G401 (cell line): ENCODE measurements around the gene KSR1. TPM values are rescaled to one million over a fixed set of nuclear protein-coding genes. Genes with fewer than 3 reads are reported as not detected.

Experiments used
- DNase-seq: peaks from one replicate; pipeline ENCODE4 v3.0.0-alpha.2; 2015; ENCODE audit warnings: low spot score
- in situ Hi-C: cut with HindIII; loops from 2 replicates; pipeline ENCODE4 v1.10.0; 2016; ENCODE audit warnings: low sequenced_read_pairs, mixed read lengths
- total RNA-seq: library from RNA; depleted of rRNA; stranded (reverse); fragments of >200 nt; shearing (Covaris generic); gene quantifications from 2 replicates; pipeline ENCODE4 v1.2.3, GENCODE V29; 2014

Gene KSR1
- total RNA-seq, 1 experiment from 2014 or later, result 6.0 TPM

GRCh38 chr17:27502526-27503324 lies 46.5 kb downstream of the KSR1 start:
- in situ Hi-C loops, result no loop called here
- no peak for DNase-seq

- in situ Hi-C loops, result no loop called here
- DNase-seq, result no peak
These were observed 47.4 kb downstream of the KSR1 start for GRCh38 chr17:27503611-27504010.

GRCh38 chr17:27504188-27504995 lies 48.1 kb downstream of the KSR1 start:
- in situ Hi-C loops, result no loop called here
- peak; percentile 21 for DNase-seq

GRCh38 chr17:27506348-27507218 lies 50.3 kb downstream of the KSR1 start:
- DNase-seq, result no peak
- in situ Hi-C loops, result no loop called here

- in situ Hi-C loops, result no loop called here
- no peak for DNase-seq
These were observed 55.1 kb downstream of the KSR1 start for GRCh38 chr17:27511168-27511883.

- no peak for DNase-seq
- in situ Hi-C loops, result no loop called here
These were observed 55.8 kb downstream of the KSR1 start for GRCh38 chr17:27512031-27512430.

- DNase-seq, result no peak
- in situ Hi-C loops, result no loop called here
These were observed 56.5 kb downstream of the KSR1 start for GRCh38 chr17:27512511-27513346.

GRCh38 chr17:27513849-27514248 lies 57.6 kb downstream of the KSR1 start:
- DNase-seq, result peak; percentile 9
- in situ Hi-C loops, result no loop called here

GRCh38 chr17:27514595-27515413 lies 58.6 kb downstream of the KSR1 start:
- in situ Hi-C loops, result no loop called here
- no peak for DNase-seq

- no peak for DNase-seq
- in situ Hi-C loops, result no loop called here
These were observed 61.8 kb downstream of the KSR1 start for GRCh38 chr17:27518048-27518447.

GRCh38 chr17:27518545-27519521 lies 62.6 kb downstream of the KSR1 start:
- DNase-seq, result no peak
- in situ Hi-C loops, result no loop called here

- no peak for DNase-seq
- in situ Hi-C loops, result no loop called here
These were observed 63.3 kb downstream of the KSR1 start for GRCh38 chr17:27519550-27519949.

GRCh38 chr17:27520491-27521185 lies 64.4 kb downstream of the KSR1 start:
- in situ Hi-C loops, result no loop called here

GRCh38 chr17:27521281-27522027 lies 65.2 kb downstream of the KSR1 start:
- in situ Hi-C loops, result no loop called here
- DNase-seq, result no peak

More at GRCh38 chr17:27520491-27521185, 64.4 kb downstream of the KSR1 start:
- DNase-seq, result peak; percentile 9
